AG20443 (cell line): ENCODE data around the gene CCL26.
"Not testable (repeated sequence)": the region's sequence is repeated elsewhere in the genome, so short reads cannot be mapped to it uniquely, and the experiment has no call there.

Experiments
- DNase-seq: peaks from one replicate; pipeline ENCODE4 v3.0.0; 2012; ENCODE audit warnings: low spot score, mixed read lengths

Gene CCL26

DNA sequence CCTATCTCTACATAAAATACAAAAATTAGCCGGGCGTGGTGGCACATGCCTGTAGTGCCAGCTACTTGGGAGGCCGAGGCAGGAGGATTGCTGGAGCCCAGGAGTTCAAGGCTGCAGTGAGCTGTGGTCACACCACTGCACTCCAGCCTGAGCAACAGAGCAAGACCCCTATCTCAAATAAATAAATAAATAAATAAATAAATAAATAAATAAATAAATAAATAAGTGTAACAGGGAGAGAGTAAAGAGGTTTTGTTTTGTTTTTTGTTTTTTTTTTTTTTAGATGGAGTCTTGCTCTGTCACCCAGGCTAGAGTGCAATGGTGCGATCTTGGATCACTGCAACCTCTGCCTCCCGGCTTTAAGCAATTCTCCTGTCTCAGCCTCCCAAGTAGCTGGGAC lies 20.6 kb upstream of the CCL26 start:
- DNase-seq = not testable (repeated sequence)

GRCh38 chr7:75789361-75789924 lies 17.4 kb upstream of the CCL26 start:
- DNase-seq = no peak

- not testable (repeated sequence) for DNase-seq
These were observed 16.3 kb upstream of the CCL26 start for GRCh38 chr7:75788154-75788847.

DNA sequence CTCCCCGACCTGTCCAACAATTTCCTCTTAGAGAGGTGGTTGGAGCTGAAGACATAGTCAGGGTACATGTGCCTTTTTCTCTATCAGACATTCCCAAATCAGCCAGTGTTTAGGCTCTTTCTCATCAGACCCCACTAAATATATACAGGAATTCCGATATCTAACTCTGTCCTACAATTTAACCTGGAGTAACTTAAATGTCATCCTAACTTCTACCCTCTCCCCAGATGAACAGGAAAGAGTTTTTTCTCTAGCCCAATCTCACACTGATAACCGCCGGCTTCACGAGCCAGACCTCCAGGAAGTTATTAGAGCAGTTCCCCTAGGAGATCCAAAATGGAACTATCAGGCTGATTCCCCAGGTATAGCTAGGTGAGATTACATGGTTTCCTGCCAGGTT lies 11.0 kb upstream of the CCL26 start:
- DNase-seq = not testable (repeated sequence)

- DNase-seq = not testable (repeated sequence)
These were observed 8.7 kb upstream of the CCL26 start for GRCh38 chr7:75780647-75781273.

DNA sequence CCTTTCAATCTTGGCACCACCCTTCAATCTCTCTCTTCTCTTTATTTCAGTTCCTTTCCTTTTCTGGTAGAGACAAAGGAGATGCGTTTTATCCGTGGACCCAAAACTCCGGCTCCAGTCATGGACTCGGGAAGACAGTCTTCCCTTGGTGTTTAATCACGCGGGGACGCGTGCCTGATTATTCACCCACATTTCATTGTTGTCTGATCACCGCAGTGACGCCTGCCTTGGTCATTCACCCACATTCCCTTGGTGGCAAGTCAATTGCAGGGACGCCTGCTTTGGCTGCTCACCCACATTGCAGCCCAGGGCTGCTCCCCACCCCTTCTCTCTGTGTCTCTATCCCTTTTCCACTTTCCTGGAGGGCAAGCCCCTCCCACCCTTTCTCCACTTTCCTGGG lies 7.5 kb upstream of the CCL26 start:
- not testable (repeated sequence) for DNase-seq

- DNase-seq = not testable (repeated sequence)
These were observed 7.0 kb upstream of the CCL26 start for GRCh38 chr7:75779035-75779434.

DNA sequence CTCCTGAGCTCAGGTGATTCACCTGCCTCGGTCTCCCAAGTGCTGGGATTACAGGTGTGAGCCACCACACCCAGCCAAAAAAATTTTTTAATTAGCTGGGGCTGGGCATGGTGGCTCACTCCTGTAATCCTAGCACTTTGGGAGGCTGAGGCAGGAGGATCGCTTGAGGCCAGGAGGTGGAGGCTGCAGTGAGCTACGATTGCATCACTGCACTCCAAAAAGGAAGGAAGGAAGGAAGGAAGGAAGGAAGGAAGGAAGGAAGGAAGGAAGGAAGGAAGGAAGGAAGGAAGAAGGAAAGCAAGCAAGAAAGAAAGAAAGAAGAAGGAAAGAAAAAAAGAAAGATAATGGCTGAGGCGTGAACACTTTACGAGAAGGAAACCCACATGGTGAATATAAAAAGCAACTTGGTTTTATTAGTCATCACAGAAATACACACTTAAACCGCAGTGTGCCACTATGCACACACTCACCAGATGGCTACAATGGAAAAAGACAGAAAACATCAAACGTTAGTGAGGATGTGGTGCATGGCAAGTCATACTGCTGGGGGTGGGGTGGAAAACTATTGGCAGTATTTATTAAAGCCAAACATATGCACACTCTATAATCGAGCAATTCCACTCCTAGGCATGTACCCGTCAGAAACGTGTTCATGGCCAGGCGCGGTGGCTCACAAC lies 4.4 kb upstream of the CCL26 start:
- peak; percentile 75 for DNase-seq

- DNase-seq = not testable (repeated sequence)
These were observed 1.9 kb upstream of the CCL26 start for GRCh38 chr7:75773958-75774357.

- DNase-seq = no peak
These were observed 787 bp downstream of the CCL26 start for GRCh38 chr7:75771224-75771623.

DNA sequence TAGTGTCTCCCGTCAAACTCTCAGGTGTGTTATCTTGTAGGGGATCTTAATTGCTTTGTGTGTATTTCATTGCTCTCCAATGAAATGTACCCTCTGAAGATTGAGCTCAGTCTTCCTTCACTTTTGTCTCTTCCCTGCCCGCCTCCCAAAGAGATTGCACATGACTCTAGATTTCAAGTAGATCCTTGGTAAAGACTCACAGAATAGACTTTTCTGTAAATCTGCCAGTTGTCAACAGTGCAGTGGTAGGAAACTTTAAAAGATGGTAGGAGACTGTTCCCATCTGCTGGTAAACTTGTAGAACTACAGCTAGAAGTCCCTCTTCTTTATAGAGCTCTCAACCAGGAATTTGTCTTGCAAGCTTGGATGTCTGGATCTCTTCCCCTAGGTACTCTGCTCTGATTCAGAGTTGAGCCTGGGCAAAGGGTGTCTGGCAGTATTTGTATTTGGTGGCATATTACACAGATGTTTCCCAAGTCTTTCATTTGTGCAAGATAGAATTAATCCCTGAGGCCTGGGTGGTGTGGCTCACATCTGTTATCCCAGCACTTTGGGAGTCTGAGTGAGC lies 9.6 kb downstream of the CCL26 start:
- peak; percentile 84 for DNase-seq

DNA sequence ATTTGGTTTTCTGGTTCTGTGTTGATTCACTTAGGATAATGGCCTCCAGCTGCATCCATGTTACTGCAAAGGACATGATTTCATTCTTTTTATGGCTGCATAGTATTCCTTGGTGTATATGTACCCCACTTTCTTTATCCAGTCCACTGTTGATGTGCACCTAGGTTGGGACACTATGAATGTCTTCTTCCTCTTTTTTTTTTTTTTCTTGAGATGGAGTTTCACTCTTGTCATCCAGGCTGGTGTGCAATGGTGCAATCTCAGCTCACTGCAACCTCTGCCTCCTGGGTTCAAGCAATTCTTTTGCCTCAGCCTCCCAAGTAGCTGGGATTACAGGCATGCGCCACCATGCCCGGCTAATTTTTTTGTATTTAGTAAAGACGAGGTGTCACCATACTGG lies 10.2 kb downstream of the CCL26 start:
- DNase-seq = not testable (repeated sequence)

GRCh38 chr7:75758491-75758890 lies 13.5 kb downstream of the CCL26 start:
- DNase-seq = no peak

- DNase-seq = no peak
These were observed 14.2 kb downstream of the CCL26 start for GRCh38 chr7:75757860-75758259.

DNA sequence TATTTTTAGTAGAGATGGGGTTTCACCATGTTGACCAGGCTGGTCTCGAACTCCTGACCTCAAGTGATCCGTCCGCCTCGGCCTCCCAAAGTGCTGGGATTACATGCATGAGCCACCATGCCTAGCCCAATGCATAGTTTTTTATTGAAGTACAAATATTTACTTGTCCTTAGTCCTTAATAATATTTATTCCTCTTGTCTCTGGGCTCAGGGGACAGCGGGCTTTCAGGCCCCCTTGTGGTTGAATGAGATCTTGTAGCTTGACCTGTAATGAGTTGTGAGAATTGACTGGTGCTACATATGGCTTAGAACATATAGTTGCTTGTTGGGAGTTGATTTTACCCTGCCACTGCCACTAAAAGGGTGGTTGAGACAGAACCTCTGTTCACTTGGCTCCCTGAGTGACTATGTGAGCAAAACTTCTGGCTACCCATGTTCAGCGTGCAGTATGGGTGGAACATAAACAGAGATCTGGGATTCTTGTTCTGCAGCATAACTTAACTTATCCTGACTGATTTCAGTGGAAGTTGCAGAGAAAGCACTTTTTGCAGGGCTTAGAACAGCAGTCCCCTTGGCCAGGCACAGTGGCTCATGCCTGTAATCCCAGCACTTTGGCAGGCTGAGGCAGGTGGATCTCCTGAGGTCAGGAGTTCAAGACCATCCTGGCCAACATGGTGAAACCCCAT lies 14.9 kb downstream of the CCL26 start:
- DNase-seq = peak; percentile 68

GRCh38 chr7:75756206-75756990 lies 15.6 kb downstream of the CCL26 start:
- DNase-seq = no peak

DNA sequence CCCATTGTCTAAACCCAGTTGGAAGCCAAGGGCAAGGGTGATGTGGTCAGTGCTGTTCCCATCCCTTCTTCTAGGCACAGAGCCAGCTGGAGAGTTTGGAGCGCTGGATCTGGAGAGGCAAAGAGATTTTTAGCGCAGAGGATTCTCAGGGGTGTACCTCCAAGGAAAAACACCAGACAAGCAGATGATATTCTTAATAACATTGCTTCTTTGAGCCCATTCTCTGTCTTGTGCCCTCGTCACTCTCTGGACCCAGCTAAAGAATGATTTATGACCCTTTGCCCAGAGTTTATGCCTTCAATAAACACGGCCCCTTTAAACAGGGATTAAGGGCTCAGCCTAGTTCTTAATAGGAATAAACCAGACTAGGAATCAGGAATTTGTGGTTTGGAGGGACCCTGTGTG lies 28.6 kb downstream of the CCL26 start:
- no peak for DNase-seq

GRCh38 chr7:75740846-75741497 lies 31.0 kb downstream of the CCL26 start:
- DNase-seq = no peak

GRCh38 chr7:75739796-75740672 lies 32.0 kb downstream of the CCL26 start:
- no peak for DNase-seq
